Measurements from ENCODE around the gene TSPAN11. TPM values are rescaled to one million over a fixed set of nuclear protein-coding genes. Genes with fewer than 3 reads are reported as not detected.
"Not testable (repeated sequence)": the region's sequence is repeated elsewhere in the genome, so short reads cannot be mapped to it uniquely, and the experiment has no call there.

Gene TSPAN11
- total RNA-seq, 1 donor from 2014 or later, result 38.7 TPM

DNA sequence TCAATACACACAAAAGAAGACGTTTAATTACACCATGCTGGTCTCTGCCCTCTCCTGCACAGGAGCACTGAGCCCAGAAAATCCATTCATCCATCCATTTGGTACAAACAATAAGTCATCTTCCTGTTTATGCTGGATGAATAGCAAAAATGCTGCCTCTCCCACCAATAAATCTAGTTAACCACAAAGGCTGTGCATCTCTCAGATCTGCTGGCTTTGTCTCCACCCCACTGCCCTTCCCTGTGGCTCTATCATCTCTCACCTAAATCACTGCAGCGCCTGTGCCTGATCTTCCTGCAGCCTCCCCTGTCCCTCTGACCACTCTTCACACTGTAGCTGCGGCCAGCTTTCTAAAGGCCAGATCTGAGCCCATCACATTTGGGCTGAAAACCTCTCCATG is 74.2 kb downstream of the TSPAN11 start:
- no peak for DNase-seq (ENCODE audit: extremely low read depth, low read depth, low spot score)

GRCh38 chr12:31001581-31002360 is 75.2 kb downstream of the TSPAN11 start:
- no peak for DNase-seq (ENCODE audit: extremely low read depth, low read depth, low spot score)

GRCh38 chr12:31002361-31002725 is 75.8 kb downstream of the TSPAN11 start:
- DNase-seq (ENCODE audit: extremely low read depth, low read depth, low spot score), result no peak

DNA sequence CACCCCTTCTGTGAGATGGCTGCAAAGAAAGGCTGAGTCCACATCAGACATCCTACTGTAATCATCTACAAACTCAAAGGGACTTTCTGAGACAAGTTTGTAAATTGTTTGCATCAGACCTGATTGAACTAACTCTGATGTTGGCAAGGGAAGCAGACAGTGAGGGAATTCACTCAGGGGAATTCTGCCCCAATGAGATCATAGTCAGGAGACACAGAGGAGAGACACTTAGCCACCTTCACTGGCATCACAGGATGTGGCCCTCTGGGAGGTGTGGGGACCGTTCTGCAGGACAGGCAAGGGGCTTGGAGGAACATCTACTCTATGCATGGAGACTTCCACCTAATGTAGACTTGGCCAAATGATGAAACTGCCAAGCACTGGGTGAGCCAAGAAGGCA is 76.5 kb downstream of the TSPAN11 start:
- no peak for DNase-seq (ENCODE audit: extremely low read depth, low read depth, low spot score)

GRCh38 chr12:31003861-31004640 is 77.5 kb downstream of the TSPAN11 start:
- no peak for DNase-seq (ENCODE audit: extremely low read depth, low read depth, low spot score)

- no peak for DNase-seq (ENCODE audit: extremely low read depth, low read depth, low spot score)
These were observed 78.1 kb downstream of the TSPAN11 start for GRCh38 chr12:31004666-31005065.

- DNase-seq (ENCODE audit: extremely low read depth, low read depth, low spot score), result no peak
These were observed 78.9 kb downstream of the TSPAN11 start for GRCh38 chr12:31005256-31005943.

DNA sequence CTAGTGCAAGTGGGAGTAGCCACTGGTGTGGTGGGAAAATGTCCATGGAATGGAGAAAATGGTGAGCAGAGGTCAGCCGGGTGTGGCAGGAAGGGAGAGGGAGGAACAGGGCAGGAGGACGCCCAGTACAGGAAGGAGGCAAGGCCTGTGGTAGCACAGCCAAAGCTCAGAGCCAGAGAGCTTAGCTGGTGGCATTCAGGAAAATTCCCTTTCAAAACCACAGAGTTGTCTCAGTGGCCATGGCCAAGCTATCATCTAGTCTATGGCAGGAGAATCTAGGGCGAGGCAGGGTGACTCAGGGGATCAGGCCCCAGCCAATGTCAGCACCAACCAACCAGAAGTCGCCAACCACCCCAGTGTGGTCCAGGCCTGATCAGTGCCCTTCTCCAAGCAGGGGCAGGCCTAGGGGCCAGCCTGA is 79.4 kb downstream of the TSPAN11 start:
- no peak for DNase-seq (ENCODE audit: extremely low read depth, low read depth, low spot score)

DNA sequence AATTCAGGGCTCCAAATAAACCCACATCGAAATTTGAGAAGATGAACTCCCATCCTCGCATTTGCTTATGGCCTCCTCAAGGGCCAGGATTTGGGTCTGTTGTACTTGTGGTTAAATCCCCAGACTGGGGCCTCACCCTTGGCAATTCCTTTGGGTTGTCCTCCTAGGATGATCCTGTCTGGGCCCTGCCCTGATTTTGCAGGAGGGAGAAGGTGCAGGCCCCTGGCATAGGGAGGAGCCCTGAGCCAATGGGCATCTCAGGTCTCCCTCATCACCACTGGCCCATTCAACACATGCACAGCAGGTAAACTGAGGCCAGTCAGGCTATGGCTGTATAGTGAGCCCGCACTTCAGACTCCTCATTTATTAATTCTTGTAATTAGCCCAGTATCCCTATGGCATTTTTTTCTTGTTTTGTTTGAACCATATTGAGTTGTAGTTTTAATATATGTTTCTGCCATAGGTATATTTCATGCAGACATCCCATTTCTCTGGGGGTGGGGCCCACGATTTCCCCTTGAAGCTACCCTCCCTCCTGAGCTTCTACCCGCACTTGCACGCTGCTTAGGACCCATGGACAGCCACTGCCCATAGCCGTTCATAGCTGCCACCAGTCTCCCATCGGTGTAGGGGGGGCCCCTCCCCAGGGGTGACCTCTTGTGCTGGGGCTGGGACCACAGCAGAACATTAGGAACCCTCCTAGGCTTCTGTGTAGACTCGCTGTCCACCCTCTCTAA is 80.0 kb downstream of the TSPAN11 start:
- no peak for DNase-seq (ENCODE audit: extremely low read depth, low read depth, low spot score)

- no peak for DNase-seq (ENCODE audit: extremely low read depth, low read depth, low spot score)
These were observed 80.6 kb downstream of the TSPAN11 start for GRCh38 chr12:31007153-31007495.

DNA sequence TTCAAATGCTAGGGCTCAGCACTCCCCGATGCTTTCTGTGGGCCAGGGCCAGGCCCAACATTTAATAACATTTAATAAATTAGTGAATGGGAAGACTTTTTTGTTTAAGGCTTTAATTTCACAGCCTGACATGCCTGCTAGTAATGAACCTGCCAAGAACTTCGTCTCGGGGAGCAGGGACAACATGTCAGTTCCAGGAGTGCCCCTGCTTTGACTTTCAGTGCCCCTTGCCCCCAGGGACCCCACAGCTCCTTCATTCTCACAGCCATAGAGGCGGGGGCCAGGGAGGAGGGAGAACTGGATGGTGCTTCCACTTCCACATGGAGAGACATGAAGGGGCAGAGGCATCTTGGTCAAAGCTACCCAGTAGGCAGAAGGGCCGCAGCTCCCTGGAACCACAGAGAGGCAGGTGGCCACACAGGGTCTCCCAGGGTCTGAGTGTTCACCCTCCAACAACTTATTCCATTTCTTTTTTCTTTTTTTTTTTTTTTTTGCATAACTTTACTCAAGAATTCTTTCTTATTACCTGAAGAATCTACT is 81.2 kb downstream of the TSPAN11 start:
- no peak for DNase-seq (ENCODE audit: extremely low read depth, low read depth, low spot score)

DNA sequence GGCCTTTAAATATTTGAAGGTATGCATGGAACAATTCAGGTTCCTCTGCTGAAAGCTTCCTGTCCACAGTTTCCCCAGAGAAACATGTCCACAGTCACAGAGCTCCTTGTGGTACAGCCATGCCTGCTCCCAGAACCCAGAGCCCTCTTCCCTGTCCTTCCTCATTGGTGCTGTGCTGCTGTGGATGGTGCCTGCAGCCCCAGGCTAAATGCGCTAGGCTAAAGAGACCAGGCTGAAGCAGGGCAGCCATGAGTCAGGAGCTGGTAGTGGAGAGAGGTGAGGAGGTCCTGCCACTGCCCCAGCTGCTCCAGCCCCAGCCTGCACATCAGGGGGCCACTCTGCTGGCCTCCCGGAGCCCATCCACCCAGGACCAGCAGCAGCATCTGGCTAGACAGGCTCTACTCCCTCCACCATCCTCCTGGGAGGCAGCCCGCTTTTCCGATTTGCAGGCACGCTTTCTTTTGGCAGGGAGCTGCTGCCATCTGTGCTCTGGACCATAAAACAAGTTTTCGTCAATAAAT is 81.8 kb downstream of the TSPAN11 start:
- DNase-seq (ENCODE audit: extremely low read depth, low read depth, low spot score), result no peak

DNA sequence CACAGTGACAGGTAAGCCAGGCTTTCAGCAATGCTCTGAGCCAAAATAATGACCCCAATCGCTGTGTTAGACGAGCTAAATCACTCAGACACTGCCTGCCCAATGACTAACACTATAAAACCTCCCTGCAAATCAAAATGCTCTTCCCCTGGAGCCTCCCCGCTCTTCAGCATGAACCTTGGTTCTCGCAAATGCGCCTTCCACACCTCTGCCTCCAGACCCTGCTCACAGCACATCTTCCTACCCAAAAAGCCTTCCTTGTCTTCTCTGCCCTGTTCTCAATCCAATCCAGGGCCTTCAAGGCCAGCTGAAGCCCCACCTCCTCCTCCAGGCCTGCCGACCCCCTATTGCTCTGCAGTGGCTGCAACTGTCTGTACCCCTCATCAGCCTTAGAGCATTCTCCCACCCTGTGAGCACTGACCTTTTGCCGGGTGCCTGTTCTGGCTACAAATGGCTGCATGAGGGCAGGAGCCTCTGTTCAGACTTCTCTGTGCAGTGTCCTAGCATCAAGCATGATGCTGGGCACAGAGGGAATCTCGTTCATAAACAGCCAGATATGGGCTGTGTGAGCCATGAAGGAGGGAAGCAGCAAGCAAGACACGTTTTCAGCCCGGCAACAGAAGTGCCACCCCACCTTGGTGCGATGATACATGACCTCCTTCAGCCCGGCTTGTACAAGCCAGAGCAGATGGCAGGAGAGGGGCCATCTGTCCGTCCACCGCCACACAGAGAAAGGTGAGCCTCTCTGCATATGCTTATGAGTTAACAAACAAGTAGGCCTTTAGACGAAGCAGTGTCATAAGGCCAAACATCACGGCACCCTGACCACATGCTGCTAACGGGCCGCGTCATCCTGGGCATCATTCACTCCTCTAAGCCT is 82.7 kb downstream of the TSPAN11 start:
- DNase-seq (ENCODE audit: extremely low read depth, low read depth, low spot score), result no peak

DNA sequence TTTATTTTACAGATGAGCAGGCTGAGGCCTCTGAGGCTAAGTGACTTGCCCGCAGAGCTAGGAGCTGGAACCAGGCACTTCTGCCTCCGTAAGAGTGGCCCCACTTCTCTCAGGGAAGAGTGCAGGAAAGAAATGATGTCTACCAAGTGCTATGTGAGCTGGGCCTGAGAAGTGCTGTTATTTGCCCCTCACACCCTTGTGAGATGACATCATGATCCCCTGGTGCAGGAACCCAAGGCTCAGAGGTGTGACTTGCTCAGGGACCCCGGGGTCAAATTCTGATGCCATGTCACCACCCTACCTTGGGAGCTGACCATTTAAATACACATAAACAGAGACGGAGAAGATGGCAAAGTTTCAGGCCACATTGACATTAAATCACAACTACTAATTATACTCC is 83.4 kb downstream of the TSPAN11 start:
- no peak for DNase-seq (ENCODE audit: extremely low read depth, low read depth, low spot score)

- DNase-seq (ENCODE audit: extremely low read depth, low read depth, low spot score), result no peak
These were observed 84.8 kb downstream of the TSPAN11 start for GRCh38 chr12:31011336-31011735.

- DNase-seq (ENCODE audit: extremely low read depth, low read depth, low spot score), result no peak
These were observed 85.4 kb downstream of the TSPAN11 start for GRCh38 chr12:31011746-31012566.

DNA sequence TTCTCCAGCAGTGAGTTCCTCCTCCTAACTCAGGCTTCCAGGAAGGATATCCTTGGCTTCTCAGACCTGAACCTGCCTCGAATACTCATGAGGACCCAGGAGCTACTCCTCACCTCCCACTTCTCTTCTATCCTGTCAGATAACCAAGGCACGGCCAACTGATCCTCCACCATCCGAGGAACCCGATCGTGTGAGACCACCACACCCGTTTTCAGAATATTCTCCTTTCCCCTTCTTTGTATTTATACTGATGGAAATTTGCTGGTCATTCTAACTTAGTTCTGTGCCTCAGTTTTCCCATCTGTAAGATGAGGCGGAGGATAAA is 86.0 kb downstream of the TSPAN11 start:
- DNase-seq (ENCODE audit: extremely low read depth, low read depth, low spot score), result not testable (repeated sequence)

DNA sequence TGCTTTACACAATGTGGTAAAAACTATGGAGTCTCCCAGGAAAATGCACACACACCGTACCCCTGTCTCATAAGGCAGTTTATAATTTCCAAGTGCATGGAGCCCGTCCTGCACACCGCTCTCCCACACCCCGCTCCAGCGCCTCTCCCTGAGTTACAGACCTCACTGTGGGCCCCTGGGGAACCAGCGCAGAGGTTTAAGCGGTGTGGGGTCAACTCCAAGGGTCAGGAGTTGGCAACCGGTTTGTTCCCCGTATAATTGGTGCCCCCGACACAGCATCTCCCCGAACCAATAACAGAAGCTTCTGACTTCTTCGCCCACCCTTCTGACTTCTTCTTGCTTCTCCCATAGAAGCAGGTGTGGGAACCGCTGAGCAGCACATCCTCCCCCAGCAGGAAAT is 88.7 kb downstream of the TSPAN11 start:
- no peak for DNase-seq (ENCODE audit: extremely low read depth, low read depth, low spot score)

DNA sequence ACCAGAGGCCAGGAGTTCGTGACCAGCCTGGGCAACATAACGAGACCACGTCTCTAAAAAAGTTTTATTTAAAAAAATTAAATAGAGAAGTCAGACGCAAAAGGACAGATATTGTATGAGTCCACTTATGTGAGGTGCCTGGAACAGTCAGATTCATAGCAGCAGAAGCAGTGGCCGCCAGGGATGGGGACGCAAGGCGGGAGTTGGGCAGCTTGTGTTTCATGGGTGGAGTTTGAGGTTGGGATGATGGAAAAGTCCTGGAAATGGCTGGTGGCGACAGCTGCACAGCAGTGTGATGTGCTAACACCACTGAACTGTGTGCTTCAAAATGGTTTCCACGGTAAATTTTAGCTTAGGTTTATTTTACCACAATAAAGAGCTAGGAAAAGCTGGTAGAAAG is 89.5 kb downstream of the TSPAN11 start:
- DNase-seq (ENCODE audit: extremely low read depth, low read depth, low spot score), result no peak

Measured in glomerular endothelial cell (primary cell).